GM21529 (cell line): ENCODE data around the gene VWA7.
A peak's percentile ranks its signal among the peaks of the same experiment; 100 is the strongest.

Source experiments
- ATAC-seq: cut with Tn5 transposase; IDR thresholded peaks from one replicate; pipeline ENCODE4 v1.9.1; 2021; ENCODE audit not compliant: unreplicated experiment

The VWA7 gene

GRCh38 chr6:31760790-31761189, 16.3 kb downstream of the VWA7 start:
- ATAC-seq: no peak

GRCh38 chr6:31758281-31758680, 18.8 kb downstream of the VWA7 start:
- no peak for ATAC-seq

DNA sequence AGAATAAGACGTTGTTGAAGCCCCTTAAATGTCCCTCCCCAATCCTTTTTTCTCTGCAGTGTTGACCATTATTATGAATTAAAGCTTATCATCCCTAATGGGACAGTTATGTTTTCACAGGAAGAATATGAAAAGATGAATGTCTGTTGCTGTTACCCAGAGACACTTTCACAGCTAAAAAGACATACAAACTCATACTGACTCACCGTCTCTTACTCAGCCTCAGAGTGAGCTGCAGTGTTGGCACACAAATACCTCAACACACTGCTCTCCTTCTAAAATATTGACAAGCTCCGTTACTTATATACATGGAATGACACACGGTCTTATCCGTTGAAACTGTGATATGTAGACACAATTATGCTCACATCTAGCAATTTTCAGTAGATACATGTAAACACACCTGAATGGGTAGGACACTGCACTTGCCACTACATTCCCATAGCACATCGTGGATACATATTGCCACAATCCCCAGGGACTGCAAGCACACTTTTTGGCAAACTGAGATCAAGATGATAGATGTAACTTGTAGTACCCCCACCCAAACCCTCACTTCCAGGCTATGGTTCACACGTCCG, 24.3 kb downstream of the VWA7 start:
- no peak for ATAC-seq

DNA sequence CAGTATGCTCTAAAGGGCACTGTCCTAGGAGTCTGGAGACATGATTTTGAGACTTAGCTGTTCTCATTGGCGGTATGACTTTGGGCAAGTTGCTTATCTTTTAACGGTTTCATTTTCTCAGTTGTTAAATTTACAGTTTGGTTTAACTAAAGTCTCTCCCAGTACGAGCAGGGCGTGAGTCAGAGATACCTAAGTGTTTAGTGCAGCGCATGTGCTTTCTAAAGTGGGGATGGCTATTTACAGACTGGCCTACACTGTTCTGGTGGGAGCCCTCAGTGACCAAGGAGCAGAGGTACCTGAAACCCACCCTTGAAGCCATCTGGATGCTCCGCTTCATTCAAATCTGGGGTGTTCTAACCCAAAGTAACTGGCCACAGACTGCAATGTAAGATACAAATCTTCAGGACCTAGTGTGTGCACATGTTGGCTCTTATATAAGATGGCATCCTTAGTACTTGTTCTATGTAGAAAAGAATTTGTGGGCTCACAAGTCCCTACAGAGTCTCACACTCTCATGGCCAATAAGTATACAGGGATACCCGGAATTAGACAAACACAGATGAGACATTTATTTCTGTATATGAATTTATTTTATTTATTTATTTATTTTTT, 26.6 kb downstream of the VWA7 start:
- ATAC-seq: no peak

- ATAC-seq: no peak
These were observed 27.7 kb downstream of the VWA7 start for GRCh38 chr6:31749301-31750036.

GRCh38 chr6:31744422-31744821, 32.7 kb downstream of the VWA7 start:
- ATAC-seq: no peak

- ATAC-seq: no peak
These were observed 34.2 kb downstream of the VWA7 start for GRCh38 chr6:31742894-31743293.

DNA sequence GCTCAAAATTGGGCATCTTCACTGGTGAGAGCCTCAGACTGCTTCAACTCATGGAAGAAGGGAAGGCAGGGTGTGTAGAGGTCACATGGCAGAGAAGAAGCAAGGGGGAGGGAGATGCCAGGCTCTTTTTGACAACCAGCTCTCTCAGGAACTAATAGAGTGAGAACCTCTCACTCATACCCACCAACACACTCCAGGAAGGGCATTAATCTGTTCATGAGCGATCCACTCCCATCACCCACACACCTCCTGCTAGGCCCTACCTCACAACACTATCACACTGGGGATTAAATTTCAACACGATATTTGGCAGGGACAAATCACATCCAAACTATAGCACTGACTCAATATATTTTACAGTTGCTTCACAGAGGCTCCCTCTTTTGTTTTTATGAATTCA, 35.3 kb downstream of the VWA7 start:
- ATAC-seq: no peak

DNA sequence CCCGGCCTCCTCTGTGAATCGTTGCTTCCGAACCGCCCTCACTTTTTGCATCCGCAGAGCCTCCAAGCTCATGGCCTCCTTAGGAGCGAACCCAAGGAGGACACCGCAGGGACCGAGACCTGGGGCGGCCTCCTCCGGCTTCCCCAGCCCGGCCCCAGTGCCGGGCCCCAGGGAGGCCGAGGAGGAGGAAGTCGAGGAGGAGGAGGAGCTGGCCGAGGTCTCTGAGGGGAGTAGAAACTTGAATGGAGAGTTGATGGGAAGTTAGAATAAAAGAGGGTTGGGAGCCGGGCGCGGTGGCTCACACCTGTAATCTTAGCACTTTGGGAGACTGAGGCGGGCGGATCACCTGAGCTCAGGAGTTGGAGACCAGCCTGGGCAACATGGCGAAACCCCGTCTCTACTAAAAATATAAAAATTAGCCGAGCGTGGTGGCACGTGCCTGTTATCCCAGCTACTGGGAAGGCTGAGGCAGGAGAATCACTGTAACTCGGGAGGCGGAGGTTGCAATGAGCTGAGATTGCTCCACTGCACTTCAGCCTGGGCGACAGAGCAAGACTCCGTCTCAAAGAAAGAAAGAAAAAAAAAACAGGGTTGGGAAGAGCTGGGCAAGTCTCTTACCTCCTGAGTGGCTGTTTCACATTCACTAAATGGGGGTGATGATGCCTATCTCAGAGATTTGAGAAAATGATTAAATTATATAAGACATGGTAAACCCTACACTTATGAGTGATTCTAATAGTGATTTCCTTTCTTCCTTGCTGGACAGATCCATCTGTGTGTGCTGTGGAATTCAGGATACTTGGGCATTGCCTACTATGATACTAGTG, 36.5 kb downstream of the VWA7 start:
- ATAC-seq: no peak

DNA sequence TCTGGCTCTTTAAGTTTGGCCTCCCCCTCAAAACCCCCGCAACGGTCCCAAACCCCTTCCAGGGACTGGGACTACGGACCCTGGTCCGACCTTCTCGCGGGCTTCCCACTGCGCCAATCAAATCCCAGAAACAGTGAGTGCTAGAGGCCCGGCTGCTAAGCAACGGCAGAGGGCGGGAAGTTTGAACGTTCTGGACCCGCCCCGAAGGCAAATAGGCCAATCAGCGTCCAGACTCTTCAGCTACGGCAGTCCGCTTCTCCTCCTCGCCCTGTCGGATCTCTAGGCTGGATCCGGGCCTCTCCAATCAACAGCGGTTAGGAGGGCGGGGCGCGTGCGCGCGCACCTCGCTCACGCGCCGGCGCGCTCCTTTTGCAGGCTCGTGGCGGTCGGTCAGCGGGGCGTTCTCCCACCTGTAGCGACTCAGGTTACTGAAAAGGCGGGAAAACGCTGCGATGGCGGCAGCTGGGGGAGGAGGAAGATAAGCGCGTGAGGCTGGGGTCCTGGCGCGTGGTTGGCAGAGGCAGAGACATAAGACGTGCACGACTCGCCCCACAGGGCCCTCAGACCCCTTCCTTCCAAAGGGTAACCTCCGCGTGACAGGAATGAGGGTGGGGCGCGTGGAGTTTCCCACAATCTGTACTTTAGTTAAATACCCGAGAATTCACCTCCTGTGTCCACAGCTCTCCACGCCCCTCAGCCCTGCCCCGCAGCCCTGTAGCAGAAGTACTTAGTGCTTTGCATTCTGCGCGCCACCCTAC, 37.3 kb downstream of the VWA7 start, which contains the start of gene MSH5:
Gene MSH5, plus strand, starts transcription at position 367 of the 758 bp plus-strand sequence. CDS start 462 bp downstream, outside the sequence.
- peak; percentile 74 for ATAC-seq

- ATAC-seq: peak; percentile 24
These were observed 38.8 kb downstream of the VWA7 start for GRCh38 chr6:31737991-31738979.

- no peak for ATAC-seq
These were observed 39.7 kb downstream of the VWA7 start for GRCh38 chr6:31737315-31737990.

GRCh38 chr6:31736768-31737314, 40.3 kb downstream of the VWA7 start:
- ATAC-seq: no peak

DNA sequence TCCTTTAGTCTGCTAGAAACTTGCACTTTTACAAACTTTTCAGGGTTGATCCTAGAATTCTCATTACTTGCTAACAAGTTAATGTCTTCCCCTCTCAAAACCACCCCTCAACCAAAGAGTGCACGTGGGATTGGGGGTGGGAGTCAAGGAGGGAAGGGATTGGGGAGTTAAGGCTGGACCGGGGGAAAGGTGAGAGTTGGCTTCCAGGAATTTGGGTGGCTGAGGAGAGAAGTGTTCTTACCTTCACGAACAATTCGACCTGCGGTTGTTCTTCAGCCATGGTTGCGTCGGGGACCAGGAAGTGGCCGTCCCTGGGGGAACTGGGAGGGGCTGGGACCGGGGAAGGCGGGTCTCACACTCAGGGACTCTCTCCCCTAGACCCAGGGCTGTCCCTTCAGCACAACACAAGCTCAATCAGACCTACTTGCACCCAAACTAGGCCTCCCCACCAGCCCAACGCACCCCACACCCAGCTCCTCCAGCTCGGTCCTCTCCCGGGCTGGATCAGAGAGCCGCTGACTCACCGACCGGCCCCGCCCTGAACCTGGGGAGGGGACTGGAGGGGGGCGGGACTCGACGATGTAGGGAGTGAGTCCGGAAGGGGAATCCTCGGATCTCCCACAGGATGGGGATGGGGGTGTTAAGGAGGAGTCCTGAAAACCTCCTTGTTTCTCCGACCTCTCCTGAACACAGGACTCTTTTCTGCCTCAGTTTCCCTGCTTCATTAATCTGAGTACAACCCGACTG, 40.9 kb downstream of the VWA7 start, which contains the start of gene CLIC1:
Gene CLIC1, minus strand, starts transcription at position 510 of the 747 bp plus-strand sequence. Its CDS starts 230 bp downstream, at position 280.
- peak; percentile 24 for ATAC-seq

- ATAC-seq: peak; percentile 29
These were observed 42.2 kb downstream of the VWA7 start for GRCh38 chr6:31734821-31735406.

GRCh38 chr6:31734247-31734820, 42.8 kb downstream of the VWA7 start:
- ATAC-seq: no peak

DNA sequence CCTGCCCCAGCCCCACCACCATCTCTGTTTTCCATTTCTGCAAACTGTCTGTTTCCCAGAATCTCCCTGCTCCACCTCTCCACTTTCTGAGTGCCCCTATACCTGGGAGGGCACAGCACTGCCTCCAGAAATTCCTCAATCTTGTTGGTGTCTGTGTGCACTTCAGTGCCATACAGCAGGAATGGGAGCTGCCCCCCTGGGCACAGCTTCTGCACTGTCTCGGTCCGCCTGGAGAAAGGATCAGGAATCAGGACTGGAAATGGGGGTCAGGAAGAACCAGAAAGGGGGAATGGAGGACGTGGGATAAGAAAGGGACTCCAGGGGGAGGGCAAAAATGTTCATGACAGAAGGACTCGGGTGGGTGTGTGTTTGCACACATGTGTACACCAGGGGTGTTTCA, 43.4 kb downstream of the VWA7 start:
- no peak for ATAC-seq
